Thoracic aorta (tissue), 2 donors: Measurements from ENCODE around the gene SERTAD3. TPM values are rescaled to one million over a fixed set of nuclear protein-coding genes. Genes with fewer than 3 reads are reported as not detected.

Experiments used
- ATAC-seq: fragments of 150-250 bp; one replicate; pipeline ENCODE4 v1.8.0; 2017; ENCODE audit warnings: low read depth; ENCODE audit not compliant: insufficient number of reproducible peaks, low FRiP score
- DNase-seq: peaks from one replicate; pipeline ENCODE4 v3.0.0-alpha.2; 2020; ENCODE audit warnings: low spot score
- H3K27ac ChIP-seq, 2 donors: fragments of 200-600 bp; sonication (generic); 1 replicate in 1 of 2; 2 replicates in 1 of 2; pipeline ENCODE4 v1.5.1; 2016; ENCODE audit warnings: mild to moderate bottlenecking in 2 of 2, moderate library complexity in 2 of 2
- H3K27me3 ChIP-seq: fragments of 200-600 bp; sonication (generic); replicated peaks from 2 replicates; pipeline ENCODE4 v1.6.0; 2016; ENCODE audit warnings: mild to moderate bottlenecking; ENCODE audit not compliant: insufficient read depth
- H3K36me3 ChIP-seq: fragments of 200-600 bp; sonication (generic); one replicate; pipeline ENCODE4 v1.5.1; 2016
- H3K4me1 ChIP-seq, 2 donors: fragments of 200-600 bp; sonication (generic); 1 replicate in 1 of 2; 2 replicates in 1 of 2; pipeline versions ENCODE4 v1.5.1 to v1.6.0; 2016; ENCODE audit warnings: low read depth in 2 of 2, mild to moderate bottlenecking in 1 of 2; ENCODE audit not compliant: control insufficient read depth in 1 of 2
- H3K4me3 ChIP-seq: fragments of 200-600 bp; sonication (generic); 2 replicates; pipeline ENCODE4 v1.5.1; 2016; ENCODE audit warnings: mild to moderate bottlenecking
- H3K9me3 ChIP-seq: fragments of 200-600 bp; sonication (generic); 2 replicates; pipeline ENCODE4 v1.5.1; 2016
- CTCF ChIP-seq: fragments of 200-600 bp; sonication (generic); IDR thresholded peaks from one replicate; pipeline ENCODE4 v1.5.1; 2019; ENCODE audit warnings: antibody characterized with exemption
- total RNA-seq, 2 donors: library from RNA; depleted of rRNA; stranded (reverse); fragments of >200 nt; gene quantifications; one replicate each; pipeline versions ENCODE4 v1.1.0 to v1.2.3, GENCODE V29; 2016

Gene SERTAD3
- total RNA-seq, 2 donors from 2014 or later: 12.3 to 19.4 TPM

- ATAC-seq (no peak), DNase-seq (no peak)
- TF ChIP-seq CTCF: no peak
- Histone ChIP-seq H3K27me3 (no peaks in the 10 kb centered on the region), H3K9me3 (no peaks in the 10 kb centered on the region), H3K4me1 (no peaks in the 10 kb centered on the region), H3K27ac (no peak overlapping the region), H3K36me3 (peaks cover 10% of the 10 kb centered on the region), H3K4me3 (no peak overlapping the region)
Measured at GRCh38 chr19:40453151-40453735, 9.1 kb upstream of the SERTAD3 start.

- Histone ChIP-seq H3K36me3 (peaks cover 14% of the 10 kb centered on the region), H3K4me1 (no peaks in the 10 kb centered on the region), H3K27me3 (no peaks in the 10 kb centered on the region), H3K27ac (no peak overlapping the region), H3K9me3 (no peaks in the 10 kb centered on the region), H3K4me3 (no peak overlapping the region)
- no peak for TF ChIP-seq CTCF
- DNase-seq: no peak
- ATAC-seq: no peak
Measured at GRCh38 chr19:40452016-40452415, 7.9 kb upstream of the SERTAD3 start.

GRCh38 chr19:40450664-40451063 is 6.5 kb upstream of the SERTAD3 start:
- Histone ChIP-seq H3K4me1 (no peaks in the 10 kb centered on the region), H3K36me3 (peaks cover 14% of the 10 kb centered on the region), H3K4me3 (no peak overlapping the region), H3K27ac (no peak overlapping the region), H3K27me3 (no peaks in the 10 kb centered on the region), H3K9me3 (no peaks in the 10 kb centered on the region)
- DNase-seq (no peak), ATAC-seq (no peak)
- TF ChIP-seq CTCF: no peak

- H3K4me1 ChIP-seq: no peaks in the 10 kb centered on the region
- H3K9me3 ChIP-seq: no peaks in the 10 kb centered on the region
- H3K36me3 ChIP-seq: peaks cover 14% of the 10 kb centered on the region
- H3K27ac ChIP-seq: no peak overlapping the region
- DNase-seq (no peak), ATAC-seq (no peak)
- no peak overlapping the region for H3K4me3 ChIP-seq
- TF ChIP-seq CTCF: no peak
- no peaks in the 10 kb centered on the region for H3K27me3 ChIP-seq
Measured at GRCh38 chr19:40449506-40449905, 5.4 kb upstream of the SERTAD3 start.

- no peak for ATAC-seq
- TF ChIP-seq CTCF: no peak
- H3K27ac ChIP-seq: no peak overlapping the region
Measured at GRCh38 chr19:40446263-40446784, 2.2 kb upstream of the SERTAD3 start.

More at GRCh38 chr19:40446263-40446784, 2.2 kb upstream of the SERTAD3 start:
- Histone ChIP-seq H3K4me3 (no peak overlapping the region), H3K4me1 (peaks cover 14 to 15% of the 10 kb centered on the region in 2 donors), H3K9me3 (no peaks in the 10 kb centered on the region), H3K36me3 (peaks cover 19% of the 10 kb centered on the region), H3K27me3 (no peaks in the 10 kb centered on the region)
- no peak for DNase-seq
